Pancreas (tissue), 10 donors: ENCODE data around the gene PREP. TPM values are rescaled to one million over a fixed set of nuclear protein-coding genes. Genes with fewer than 3 reads are reported as not detected.

Experiments used
- ATAC-seq, 4 donors: fragments of 200-7000 bp; cut with Tn5 transposase; one replicate each; pipeline versions ENCODE4 v1.8.0 to v1.9.1; 2020; ENCODE audit warnings: mild to moderate bottlenecking in 4 of 4, moderate library complexity in 4 of 4
- DNase-seq, 6 donors: peaks; one replicate each; pipeline ENCODE4 v3.0.0-alpha.2; 2020
- FAIRE-seq: peaks from 2 replicates; lab custom pipeline; 2012; peaks lifted over from hg19 to GRCh38; lab: Jason Lieb, UNC
- H3K27ac ChIP-seq, 4 donors: fragments of 200-600 bp; sonication (generic); 1 replicate in 3 of 4; 2 replicates in 1 of 4; pipeline versions ENCODE4 v1.5.0 to v1.8.0; 2020
- H3K27me3 ChIP-seq, 4 donors: fragments of 200-600 bp; one replicate each; pipeline ENCODE4 v1.8.0; 2021
- H3K36me3 ChIP-seq, 3 donors: fragments of 200-600 bp; sonication (generic) in 1 of 3; one replicate each; pipeline versions ENCODE4 v1.5.0 to v1.8.0; 2020 to 2021
- H3K4me1 ChIP-seq, 3 donors: fragments of 200-600 bp; one replicate each; pipeline ENCODE4 v1.8.0; 2021
- H3K4me3 ChIP-seq, 4 donors: fragments of 200-600 bp; sonication (generic) in 2 of 4; one replicate each; pipeline versions ENCODE4 v1.5.0 to v1.8.0; 2020 to 2021
- H3K9me3 ChIP-seq, 4 donors: fragments of 200-600 bp; one replicate each; pipeline ENCODE4 v1.8.0; 2021
- WGBS, 2 donors: extraction: QIAGEN DNeasy Blood & Tissue Kit; methylation state at CpG; one replicate each; pipeline ENCODE4 v1.1.7; 2013; 5-methylcytosine and 5-hydroxymethylcytosine counted together
- intact Hi-C, 3 donors: fragments of 100-400 bp; cut with DNase I; formaldehyde crosslinking; loops; one replicate each; pipeline versions ENCODE4 v1.11.1 to v1.14.2; 2022
- polyA plus RNA-seq, 2 donors: library from polyadenylated mRNA; stranded (reverse); fragments of 200-250 nt; gene quantifications; one replicate each; pipeline ENCODE4 v1.2.3, GENCODE V29; 2013
- total RNA-seq, 6 donors: library from RNA; stranded (reverse); fragmentation: NEBNext Ultra II Directional in 4 of 6; extraction: Animal tissue kit (Norgen Biotek cat#: 25700) in 4 of 6; gene quantifications; one replicate each; pipeline versions ENCODE4 v1.2.1 to v1.2.4, GENCODE V29; 2021 to 2023
- TF ChIP-seq, protein P1 (sequence below), 4 donors: fragments of 200-600 bp; sonication (generic) in 3 of 4; IDR thresholded peaks; one replicate each; pipeline versions ENCODE4 v1.5.0 to v1.8.0; 2021; ENCODE audit warnings: antibody characterized with exemption in 4 of 4
- donor health status: healthy with polysubstance abuse.
- donor health status: DM: no; HTN: no; CAD: no; lungs with moderate emphysema.
- donor health status: DM: no; HTN: no; CAD: no.
- donor health status: control.
- donor health status: control.
- donor health status: Bipolar disorder and iron deficiency.
- donor health status: DM: yes; HTN: yes; CAD: no.
- donor health status: DM: no; HTN: no; CAD: no.
- donor health status: DM: no; HTN: no; CAD: no.
- donor health status: DM: yes; HTN: yes; CAD: no.

PREP gene
- total and polyA plus RNA-seq, 8 donors = 7.6 to 16.5 (median 11.5) TPM

DNA sequence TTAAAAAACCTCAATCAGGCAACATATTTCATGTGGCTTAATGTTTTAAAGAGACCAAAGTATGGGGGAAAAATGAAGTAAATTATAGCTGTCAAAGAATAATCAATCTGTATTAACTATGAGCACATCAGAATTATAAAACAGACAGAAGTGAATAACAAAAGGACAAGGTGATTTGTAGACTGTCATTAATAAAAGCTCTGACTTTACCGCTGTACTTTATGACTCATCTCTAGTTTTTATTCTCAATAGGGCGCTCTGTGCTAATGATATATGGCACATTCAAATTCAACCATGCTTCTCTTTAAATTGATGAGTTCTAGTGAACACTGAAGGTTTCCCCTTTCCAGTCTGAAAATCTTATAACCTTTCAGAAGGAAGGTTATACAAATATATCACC, 72.0 kb downstream of the PREP start:
- peaks cover 0 to 7% (median 4%) of the 10 kb centered on the region in 3 donors for H3K4me1 ChIP-seq
- H3K27me3 ChIP-seq = no peaks in the 10 kb centered on the region
- no peak for DNase-seq
- peaks cover 0 to 9% (median 0%) of the 10 kb centered on the region in 3 donors for H3K36me3 ChIP-seq
- no peak for ATAC-seq
- H3K9me3 ChIP-seq = no peaks in the 10 kb centered on the region
- intact Hi-C loops = no loop called here
- no peak overlapping the region for H3K4me3 ChIP-seq
- TF ChIP-seq, protein P1, sequence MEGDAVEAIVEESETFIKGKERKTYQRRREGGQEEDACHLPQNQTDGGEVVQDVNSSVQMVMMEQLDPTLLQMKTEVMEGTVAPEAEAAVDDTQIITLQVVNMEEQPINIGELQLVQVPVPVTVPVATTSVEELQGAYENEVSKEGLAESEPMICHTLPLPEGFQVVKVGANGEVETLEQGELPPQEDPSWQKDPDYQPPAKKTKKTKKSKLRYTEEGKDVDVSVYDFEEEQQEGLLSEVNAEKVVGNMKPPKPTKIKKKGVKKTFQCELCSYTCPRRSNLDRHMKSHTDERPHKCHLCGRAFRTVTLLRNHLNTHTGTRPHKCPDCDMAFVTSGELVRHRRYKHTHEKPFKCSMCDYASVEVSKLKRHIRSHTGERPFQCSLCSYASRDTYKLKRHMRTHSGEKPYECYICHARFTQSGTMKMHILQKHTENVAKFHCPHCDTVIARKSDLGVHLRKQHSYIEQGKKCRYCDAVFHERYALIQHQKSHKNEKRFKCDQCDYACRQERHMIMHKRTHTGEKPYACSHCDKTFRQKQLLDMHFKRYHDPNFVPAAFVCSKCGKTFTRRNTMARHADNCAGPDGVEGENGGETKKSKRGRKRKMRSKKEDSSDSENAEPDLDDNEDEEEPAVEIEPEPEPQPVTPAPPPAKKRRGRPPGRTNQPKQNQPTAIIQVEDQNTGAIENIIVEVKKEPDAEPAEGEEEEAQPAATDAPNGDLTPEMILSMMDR (IDR thresholded peaks at IDR 0.05) = no peak
- no peak for FAIRE-seq
- no peak overlapping the region for H3K27ac ChIP-seq
- whole genome bisulfite sequencing, 2 donors = 91 to 97% methylated on average over 2 of the region's 2 CpGs

DNA sequence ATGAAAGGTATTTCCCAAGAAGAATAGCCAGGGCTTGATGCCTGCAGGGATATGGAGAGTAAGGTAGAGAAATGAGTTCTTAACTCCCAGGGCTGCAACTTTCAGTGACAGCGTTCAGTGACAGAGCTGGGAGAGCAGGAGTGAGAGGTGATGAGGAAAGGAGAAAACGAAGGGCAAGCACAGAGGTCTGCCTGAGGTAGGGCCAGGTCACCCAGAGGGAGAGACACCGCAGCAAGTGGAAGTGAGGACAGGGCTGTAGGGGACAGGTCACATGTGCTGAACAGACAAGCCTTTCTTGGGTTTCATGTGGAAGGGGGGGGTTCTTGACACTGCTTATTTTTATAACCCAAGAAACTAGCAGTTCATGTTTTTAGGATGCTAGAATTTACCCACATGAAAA, 72.5 kb downstream of the PREP start:
- Histone ChIP-seq H3K9me3 (no peaks in the 10 kb centered on the region), H3K27ac (no peak overlapping the region), H3K36me3 (peaks cover 0 to 9% (median 0%) of the 10 kb centered on the region in 3 donors), H3K4me1 (peaks cover 0 to 8% (median 7%) of the 10 kb centered on the region in 3 donors), H3K27me3 (no peaks in the 10 kb centered on the region), H3K4me3 (no peak overlapping the region)
- FAIRE-seq (no peak), DNase-seq (no peak), ATAC-seq (no peak)
- WGBS, 2 donors = 92 to 94% methylated on average over 3 of the region's 3 CpGs
- TF ChIP-seq, protein P1 (IDR thresholded peaks at IDR 0.05) = no peak
- intact Hi-C loops = no loop called here

DNA sequence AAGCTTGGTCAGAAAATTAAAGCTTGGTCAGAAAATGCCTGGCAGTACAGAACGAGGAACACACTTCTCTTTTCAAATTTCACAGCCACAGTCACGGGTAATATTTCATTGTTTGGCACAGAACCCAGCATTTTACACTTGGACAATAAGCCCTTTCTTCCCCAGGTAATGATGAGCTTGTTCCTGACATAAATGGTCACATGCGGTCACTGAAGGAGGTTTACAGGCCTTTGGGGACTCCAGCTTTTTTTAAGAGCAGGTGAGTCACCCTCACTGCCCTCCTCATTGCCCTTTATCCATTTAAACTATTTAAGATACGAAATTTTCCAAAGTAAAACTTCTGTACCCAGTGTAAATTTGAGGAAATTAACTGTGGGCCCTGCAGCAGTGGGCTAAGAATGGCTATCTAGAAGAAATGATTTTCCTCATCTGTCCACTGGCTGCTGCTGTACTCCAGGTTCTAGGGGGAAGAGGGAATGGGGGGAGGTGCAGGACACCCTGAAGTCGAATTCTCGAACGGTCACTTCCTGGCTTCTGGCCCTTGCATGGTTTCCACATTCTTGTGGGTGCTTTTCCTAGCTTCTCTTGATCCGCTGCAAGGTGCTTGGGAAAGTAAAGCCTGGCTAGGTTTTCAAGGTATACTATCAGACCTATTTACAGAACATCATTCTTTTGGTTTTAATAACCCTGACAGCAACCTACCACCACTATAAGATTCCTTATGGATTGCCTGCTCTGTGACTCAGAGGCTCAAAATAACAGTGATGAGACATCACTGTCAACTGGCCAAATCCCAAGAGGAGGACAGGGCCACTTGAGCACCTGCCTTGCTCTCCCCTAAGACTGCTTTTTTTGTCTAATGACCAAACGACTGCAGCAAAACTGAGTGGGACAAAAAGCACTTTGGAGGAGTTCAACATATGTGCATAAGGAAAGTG, 75.8 kb downstream of the PREP start:
- TF ChIP-seq, protein P1 (IDR thresholded peaks at IDR 0.05) = no peak
- 53 to 64% methylated on average over 9 of the region's 9 CpGs for whole genome bisulfite sequencing, 2 donors
- peaks cover 0 to 7% (median 0%) of the 10 kb centered on the region in 3 donors for H3K36me3 ChIP-seq
- H3K27me3 ChIP-seq = no peaks in the 10 kb centered on the region
- H3K27ac ChIP-seq = peak overlapping the region; percentile 28 to 60 (median 50)
- H3K9me3 ChIP-seq = no peaks in the 10 kb centered on the region
- FAIRE-seq (no peak), ATAC-seq (peak; percentile 65 to 80 (median 72)), DNase-seq (peak in 2 of 6 donors; percentile 22 to 25)
- intact Hi-C loops = no loop called here
- H3K4me1 ChIP-seq = peaks cover 1 to 8% (median 7%) of the 10 kb centered on the region in 3 donors
- H3K4me3 ChIP-seq = no peak overlapping the region

DNA sequence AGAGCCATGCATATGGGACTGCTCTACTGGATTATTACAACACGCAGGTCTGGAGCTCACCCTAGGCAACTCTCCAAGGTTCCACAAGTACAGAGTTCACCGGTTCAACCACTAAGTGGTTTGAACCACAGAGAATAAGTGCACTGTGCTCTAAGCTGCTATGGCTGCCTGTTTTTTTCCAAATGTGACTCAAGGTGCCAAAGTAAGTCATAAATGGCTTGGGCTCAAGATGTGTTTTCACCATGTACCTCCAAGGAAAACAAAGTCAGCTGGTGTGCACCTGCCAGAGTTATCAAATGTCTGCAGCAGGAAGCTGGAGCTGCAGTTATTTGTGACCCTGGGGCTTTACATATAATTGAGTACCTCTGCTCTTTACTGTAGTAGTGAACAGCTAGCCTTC, 76.7 kb downstream of the PREP start:
- TF ChIP-seq, protein P1 (IDR thresholded peaks at IDR 0.05) = no peak
- H3K4me1 ChIP-seq = peaks cover 7 to 9% (median 8%) of the 10 kb centered on the region in 3 donors
- intact Hi-C loops = no loop called here
- H3K27me3 ChIP-seq = no peaks in the 10 kb centered on the region
- FAIRE-seq (no peak), DNase-seq (peak in 4 of 6 donors; percentile 33 to 60 (median 44)), ATAC-seq (peak; percentile 78 to 87 (median 80))
- peak overlapping the region; percentile 28 to 60 (median 50) for H3K27ac ChIP-seq
- H3K36me3 ChIP-seq = no peaks in the 10 kb centered on the region
- no peaks in the 10 kb centered on the region for H3K9me3 ChIP-seq
- no peak overlapping the region for H3K4me3 ChIP-seq
- 9 to 13% methylated on average over 2 of the region's 2 CpGs for WGBS, 2 donors
